ENCODE measurements around the gene RPA3. TPM values are rescaled to one million over a fixed set of nuclear protein-coding genes. Genes with fewer than 3 reads are reported as not detected.

RPA3 gene
- total RNA-seq, 2 experiments from 2014 or later: 188 to 203 TPM

GRCh38 chr7:7705318-7705717 is 13.1 kb downstream of the RPA3 start:
- POLR2A ChIA-PET: no interaction called here
- TF ChIP-seq, protein P1, sequence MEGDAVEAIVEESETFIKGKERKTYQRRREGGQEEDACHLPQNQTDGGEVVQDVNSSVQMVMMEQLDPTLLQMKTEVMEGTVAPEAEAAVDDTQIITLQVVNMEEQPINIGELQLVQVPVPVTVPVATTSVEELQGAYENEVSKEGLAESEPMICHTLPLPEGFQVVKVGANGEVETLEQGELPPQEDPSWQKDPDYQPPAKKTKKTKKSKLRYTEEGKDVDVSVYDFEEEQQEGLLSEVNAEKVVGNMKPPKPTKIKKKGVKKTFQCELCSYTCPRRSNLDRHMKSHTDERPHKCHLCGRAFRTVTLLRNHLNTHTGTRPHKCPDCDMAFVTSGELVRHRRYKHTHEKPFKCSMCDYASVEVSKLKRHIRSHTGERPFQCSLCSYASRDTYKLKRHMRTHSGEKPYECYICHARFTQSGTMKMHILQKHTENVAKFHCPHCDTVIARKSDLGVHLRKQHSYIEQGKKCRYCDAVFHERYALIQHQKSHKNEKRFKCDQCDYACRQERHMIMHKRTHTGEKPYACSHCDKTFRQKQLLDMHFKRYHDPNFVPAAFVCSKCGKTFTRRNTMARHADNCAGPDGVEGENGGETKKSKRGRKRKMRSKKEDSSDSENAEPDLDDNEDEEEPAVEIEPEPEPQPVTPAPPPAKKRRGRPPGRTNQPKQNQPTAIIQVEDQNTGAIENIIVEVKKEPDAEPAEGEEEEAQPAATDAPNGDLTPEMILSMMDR (IDR thresholded peaks at IDR 0.05): no peak
- no peak overlapping the region for H3K4me3 Mint-ChIP-seq
- H3K36me3 Mint-ChIP-seq (ENCODE audit: low read depth): no peaks in the 10 kb centered on the region
- ATAC-seq: no peak
- no peaks in the 10 kb centered on the region for H3K27me3 Mint-ChIP-seq
- no peak for DNase-seq
- H3K9me3 Mint-ChIP-seq: no peaks in the 10 kb centered on the region
- CTCF ChIA-PET: no interaction called here
- intact Hi-C loops (cut with micrococcal nuclease): no loop called here
- no peak overlapping the region for H3K27ac Mint-ChIP-seq
- peaks cover 20% of the 10 kb centered on the region for H3K4me1 Mint-ChIP-seq (ENCODE audit: low read depth)

GRCh38 chr7:7704867-7705266 is 13.5 kb downstream of the RPA3 start:
- peaks cover 1% of the 10 kb centered on the region for H3K36me3 Mint-ChIP-seq (ENCODE audit: low read depth)
- H3K4me3 Mint-ChIP-seq: no peak overlapping the region
- intact Hi-C loops (cut with micrococcal nuclease): no loop called here
- H3K9me3 Mint-ChIP-seq: no peaks in the 10 kb centered on the region
- TF ChIP-seq, protein P1 (IDR thresholded peaks at IDR 0.05): no peak
- ChIA-PET POLR2A (no interaction called here), CTCF (interaction anchor here (1.4 kb wide), 1 partner anchor 13 kb away, joined by 4 read pairs; no protein-coding TSS in a partner anchor)
- DNase-seq (no peak), ATAC-seq (no peak)
- no peaks in the 10 kb centered on the region for H3K27me3 Mint-ChIP-seq
- H3K4me1 Mint-ChIP-seq (ENCODE audit: low read depth): peaks cover 22% of the 10 kb centered on the region
- H3K27ac Mint-ChIP-seq: no peak overlapping the region

- POLR2A ChIA-PET: no interaction called here
- peaks cover 26% of the 10 kb centered on the region for H3K4me1 Mint-ChIP-seq (ENCODE audit: low read depth)
- DNase-seq (no peak), ATAC-seq (no peak)
- CTCF ChIA-PET: interaction anchor here (0.5 to 1.4 kb wide), 4 partner anchors 12 to 58 kb away, joined by 3 to 4 read pairs (median 3); no protein-coding TSS in a partner anchor
- intact Hi-C loops (cut with micrococcal nuclease): no loop called here
- H3K4me3 Mint-ChIP-seq: no peak overlapping the region
- no peak overlapping the region for H3K27ac Mint-ChIP-seq
- no peaks in the 10 kb centered on the region for H3K27me3 Mint-ChIP-seq
- TF ChIP-seq, protein P1 (IDR thresholded peaks at IDR 0.05): no peak
- H3K36me3 Mint-ChIP-seq (ENCODE audit: low read depth): peaks cover 1% of the 10 kb centered on the region
- no peaks in the 10 kb centered on the region for H3K9me3 Mint-ChIP-seq
Observed at GRCh38 chr7:7703427-7703826, 15.0 kb downstream of the RPA3 start.

DNA sequence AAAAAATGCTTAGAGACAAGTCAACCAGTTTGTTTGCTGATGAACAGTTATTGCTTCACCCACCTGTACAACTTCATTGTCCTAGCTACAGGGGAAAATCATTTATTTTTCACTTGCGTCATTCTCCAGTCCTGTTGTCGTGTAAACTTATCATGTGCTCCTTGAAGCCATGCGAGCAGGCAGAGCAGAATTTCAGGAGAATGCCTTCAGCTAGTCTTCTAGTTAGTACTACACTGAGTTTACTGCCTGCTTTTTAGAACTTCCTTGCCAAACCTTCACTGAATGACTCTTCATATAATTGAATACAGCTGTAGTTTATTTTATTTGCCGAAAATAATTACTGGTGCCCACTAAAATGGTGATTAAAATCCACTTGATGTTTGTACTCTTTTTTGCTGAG is 15.6 kb downstream of the RPA3 start:
- Mint-ChIP-seq H3K4me1 (ENCODE audit: low read depth) (peaks cover 28% of the 10 kb centered on the region), H3K36me3 (ENCODE audit: low read depth) (peaks cover 1% of the 10 kb centered on the region), H3K4me3 (no peak overlapping the region), H3K27me3 (no peaks in the 10 kb centered on the region), H3K9me3 (no peaks in the 10 kb centered on the region), H3K27ac (no peak overlapping the region)
- CTCF ChIA-PET: interaction anchor here (0.5 to 1.4 kb wide), 6 partner anchors 13 to 488 kb away, joined by 3 to 5 read pairs (median 3); no protein-coding TSS in a partner anchor
- no peak for ATAC-seq
- no peak for DNase-seq
- POLR2A ChIA-PET: no interaction called here
- intact Hi-C loops (cut with micrococcal nuclease): no loop called here
- TF ChIP-seq, protein P1 (IDR thresholded peaks at IDR 0.05): no peak

GRCh38 chr7:7701527-7701926 is 16.9 kb downstream of the RPA3 start:
- DNase-seq (no peak), ATAC-seq (no peak)
- H3K27me3 Mint-ChIP-seq: no peaks in the 10 kb centered on the region
- TF ChIP-seq, protein P1 (IDR thresholded peaks at IDR 0.05): no peak
- H3K4me3 Mint-ChIP-seq: no peak overlapping the region
- ChIA-PET CTCF (interaction anchor here (1.0 to 1.4 kb wide), 4 partner anchors 12 to 63 kb away, joined by 3 to 5 read pairs (median 4); no protein-coding TSS in a partner anchor), POLR2A (no interaction called here)
- H3K36me3 Mint-ChIP-seq (ENCODE audit: low read depth): peaks cover 2% of the 10 kb centered on the region
- no peak overlapping the region for H3K27ac Mint-ChIP-seq
- intact Hi-C loops (cut with micrococcal nuclease): no loop called here
- no peaks in the 10 kb centered on the region for H3K9me3 Mint-ChIP-seq
- H3K4me1 Mint-ChIP-seq (ENCODE audit: low read depth): peaks cover 36% of the 10 kb centered on the region
